ENCODE measurements around the gene WDR11.

Gene WDR11

DNA sequence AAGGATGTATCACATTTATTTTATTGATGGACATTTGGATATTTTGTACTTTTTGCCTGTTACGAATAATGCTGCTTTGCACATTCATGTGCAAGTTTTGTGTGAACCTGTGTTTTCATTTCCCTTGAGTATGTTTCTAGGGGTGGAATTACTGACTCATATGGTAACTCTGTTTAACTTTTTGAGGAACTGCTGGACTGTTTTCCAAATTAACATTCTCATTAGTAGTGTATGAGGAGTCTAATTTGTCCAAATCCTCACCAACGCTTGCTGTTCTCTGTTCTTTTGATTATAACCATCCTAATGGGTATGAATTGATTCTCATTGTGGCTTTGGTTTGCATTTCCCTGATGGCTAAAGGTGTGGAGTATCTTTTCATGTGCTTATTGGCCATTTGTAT is 3.2 kb downstream of the WDR11 start:
- H3K4me3 ChIP-seq (ENCODE audit: low read depth, low read length), result no peak overlapping the region
- TF ChIP-seq, protein P1, sequence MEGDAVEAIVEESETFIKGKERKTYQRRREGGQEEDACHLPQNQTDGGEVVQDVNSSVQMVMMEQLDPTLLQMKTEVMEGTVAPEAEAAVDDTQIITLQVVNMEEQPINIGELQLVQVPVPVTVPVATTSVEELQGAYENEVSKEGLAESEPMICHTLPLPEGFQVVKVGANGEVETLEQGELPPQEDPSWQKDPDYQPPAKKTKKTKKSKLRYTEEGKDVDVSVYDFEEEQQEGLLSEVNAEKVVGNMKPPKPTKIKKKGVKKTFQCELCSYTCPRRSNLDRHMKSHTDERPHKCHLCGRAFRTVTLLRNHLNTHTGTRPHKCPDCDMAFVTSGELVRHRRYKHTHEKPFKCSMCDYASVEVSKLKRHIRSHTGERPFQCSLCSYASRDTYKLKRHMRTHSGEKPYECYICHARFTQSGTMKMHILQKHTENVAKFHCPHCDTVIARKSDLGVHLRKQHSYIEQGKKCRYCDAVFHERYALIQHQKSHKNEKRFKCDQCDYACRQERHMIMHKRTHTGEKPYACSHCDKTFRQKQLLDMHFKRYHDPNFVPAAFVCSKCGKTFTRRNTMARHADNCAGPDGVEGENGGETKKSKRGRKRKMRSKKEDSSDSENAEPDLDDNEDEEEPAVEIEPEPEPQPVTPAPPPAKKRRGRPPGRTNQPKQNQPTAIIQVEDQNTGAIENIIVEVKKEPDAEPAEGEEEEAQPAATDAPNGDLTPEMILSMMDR (IDR thresholded peaks at IDR 0.05; ENCODE audit: low read depth, low read length), result no peak

DNA sequence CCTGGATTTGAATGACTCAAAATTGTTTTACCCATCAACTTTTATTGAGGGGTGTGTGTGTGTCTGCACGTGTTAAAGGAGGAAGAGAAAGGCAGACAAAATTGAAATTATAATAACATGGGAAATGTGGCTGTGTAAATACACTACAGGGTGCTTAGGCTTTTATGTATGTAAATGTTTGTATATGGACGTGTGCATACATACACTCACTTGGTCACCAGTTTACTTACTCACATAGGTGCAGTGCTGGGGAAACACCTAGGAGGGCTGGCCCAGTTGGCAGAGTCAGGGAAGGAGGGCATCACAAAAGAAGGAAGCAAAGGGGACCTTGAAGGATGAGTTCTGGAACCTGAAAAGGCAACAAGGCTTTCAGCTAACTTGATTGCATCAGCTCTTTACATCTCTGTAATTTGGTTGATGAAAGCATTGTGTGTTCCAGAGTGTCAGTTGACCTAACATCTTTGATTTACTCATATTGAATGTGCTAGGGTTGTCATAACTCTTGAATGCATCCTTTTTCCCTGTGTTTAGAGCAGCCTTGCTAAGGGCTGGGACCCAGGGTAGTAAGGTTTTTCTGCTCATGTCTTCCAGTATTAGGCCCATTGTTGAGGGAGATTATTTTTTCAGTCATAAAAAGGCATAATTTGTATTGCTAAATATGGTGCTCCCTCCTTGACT is 10.2 kb downstream of the WDR11 start:
- H3K4me3 ChIP-seq (ENCODE audit: low read depth, low read length), result no peak overlapping the region
- TF ChIP-seq, protein P1 (IDR thresholded peaks at IDR 0.05; ENCODE audit: low read depth, low read length), result no peak

- H3K4me3 ChIP-seq (ENCODE audit: low read depth, low read length), result no peak overlapping the region
- TF ChIP-seq, protein P1 (IDR thresholded peaks at IDR 0.05; ENCODE audit: low read depth, low read length), result no peak
These were observed 22.6 kb downstream of the WDR11 start for GRCh38 chr10:120873741-120874140.

DNA sequence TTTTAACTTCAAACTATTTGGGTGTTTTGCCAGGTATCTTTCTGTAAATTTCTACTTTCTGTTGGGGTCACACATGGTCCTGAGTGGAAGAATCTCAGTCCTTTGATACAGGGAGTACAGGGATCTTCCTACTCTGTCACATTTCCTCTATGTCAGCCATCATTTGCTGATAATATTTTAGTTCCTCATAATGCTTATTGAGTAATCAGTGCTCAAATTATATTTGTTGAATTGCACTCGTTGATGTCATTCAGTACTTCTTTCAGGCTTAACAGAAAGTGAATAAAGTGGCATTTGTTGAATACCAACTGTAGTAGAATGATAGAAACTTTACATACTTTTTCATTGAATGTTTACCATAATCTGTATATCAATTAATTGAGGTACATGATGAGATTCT is 31.9 kb downstream of the WDR11 start:
- TF ChIP-seq, protein P1 (IDR thresholded peaks at IDR 0.05; ENCODE audit: low read depth, low read length), result no peak

DNA sequence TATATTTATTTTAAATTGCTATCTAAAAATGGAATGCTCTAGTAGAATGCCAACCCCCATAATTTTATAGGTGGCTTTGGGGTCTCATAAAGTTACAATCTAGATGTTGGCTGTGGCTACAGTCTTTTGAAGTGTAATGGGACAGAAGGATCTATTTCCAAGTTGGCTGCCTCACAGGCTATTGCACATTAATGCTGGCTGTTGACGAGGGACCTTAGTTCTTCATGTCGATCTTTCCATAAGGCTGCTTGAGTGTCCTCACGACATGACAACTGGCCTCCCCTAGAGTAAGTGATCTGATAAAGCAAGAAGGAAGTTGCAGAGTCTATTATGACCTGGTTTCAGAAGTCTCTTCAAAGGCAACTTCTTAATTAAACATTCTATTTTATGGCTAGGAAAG is 36.3 kb downstream of the WDR11 start:
- H3K4me3 ChIP-seq (ENCODE audit: low read depth, low read length), result no peak overlapping the region
- TF ChIP-seq, protein P1 (IDR thresholded peaks at IDR 0.05; ENCODE audit: low read depth, low read length), result no peak

More for the DNA sequence above, 31.9 kb downstream of the WDR11 start:
- no peak overlapping the region for H3K4me3 ChIP-seq (ENCODE audit: low read depth, low read length)

GRCh38 chr10:120891365-120891764 is 40.2 kb downstream of the WDR11 start:
- TF ChIP-seq, protein P1 (IDR thresholded peaks at IDR 0.05; ENCODE audit: low read depth, low read length), result no peak
- H3K4me3 ChIP-seq (ENCODE audit: low read depth, low read length), result no peak overlapping the region

DNA sequence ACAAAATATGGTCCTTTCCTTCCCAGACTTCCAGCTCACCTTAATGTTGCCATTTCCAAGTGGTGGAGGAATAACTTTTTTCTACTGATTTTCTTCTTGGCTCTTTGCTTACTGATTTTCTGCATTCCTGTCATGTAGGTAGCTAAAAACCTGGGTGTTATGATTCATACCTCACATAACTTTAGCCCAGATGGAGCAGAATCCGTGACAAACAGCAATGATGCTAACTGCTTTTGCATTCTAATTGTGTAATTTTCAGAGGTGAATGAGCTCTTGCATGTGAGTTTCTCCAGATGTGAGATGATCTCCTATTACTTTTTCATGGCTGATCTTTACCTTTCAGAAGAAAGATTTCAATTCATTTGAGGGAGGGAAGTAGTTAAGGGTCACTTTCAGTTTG is 43.4 kb downstream of the WDR11 start:
- no peak overlapping the region for H3K4me3 ChIP-seq (ENCODE audit: low read depth, low read length)
- TF ChIP-seq, protein P1 (IDR thresholded peaks at IDR 0.05; ENCODE audit: low read depth, low read length), result no peak
